NCI-H146 treated with DMSO at 0.1 percent for 48 hours (cell line): ENCODE measurements around the gene DOCK8.

Experiments used
- DNase-seq: peaks from one replicate; lab custom pipeline; 2025; ENCODE audit not compliant: unreplicated experiment; lab: John Stamatoyannopoulos, UW

DOCK8 gene

DNA sequence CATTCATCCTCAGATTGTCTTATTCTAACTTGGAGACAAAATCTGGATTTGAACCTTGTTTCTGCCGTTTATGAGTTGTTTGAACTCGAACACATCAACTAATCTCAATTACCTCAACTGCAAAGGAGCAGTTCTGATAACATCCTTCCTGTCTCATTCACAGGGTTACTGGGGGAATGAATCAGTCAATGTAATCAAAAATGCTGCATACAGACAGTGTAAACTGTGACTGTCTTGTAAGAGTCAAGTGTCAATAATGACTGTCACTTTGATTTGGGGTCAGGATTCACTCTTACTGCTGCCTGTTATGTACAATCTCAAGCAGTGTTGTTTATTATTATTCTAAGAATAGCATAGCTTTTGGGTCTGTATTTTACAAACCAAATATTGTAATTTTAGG is 273.8 kb downstream of the DOCK8 start:
- no peak for DNase-seq

DNA sequence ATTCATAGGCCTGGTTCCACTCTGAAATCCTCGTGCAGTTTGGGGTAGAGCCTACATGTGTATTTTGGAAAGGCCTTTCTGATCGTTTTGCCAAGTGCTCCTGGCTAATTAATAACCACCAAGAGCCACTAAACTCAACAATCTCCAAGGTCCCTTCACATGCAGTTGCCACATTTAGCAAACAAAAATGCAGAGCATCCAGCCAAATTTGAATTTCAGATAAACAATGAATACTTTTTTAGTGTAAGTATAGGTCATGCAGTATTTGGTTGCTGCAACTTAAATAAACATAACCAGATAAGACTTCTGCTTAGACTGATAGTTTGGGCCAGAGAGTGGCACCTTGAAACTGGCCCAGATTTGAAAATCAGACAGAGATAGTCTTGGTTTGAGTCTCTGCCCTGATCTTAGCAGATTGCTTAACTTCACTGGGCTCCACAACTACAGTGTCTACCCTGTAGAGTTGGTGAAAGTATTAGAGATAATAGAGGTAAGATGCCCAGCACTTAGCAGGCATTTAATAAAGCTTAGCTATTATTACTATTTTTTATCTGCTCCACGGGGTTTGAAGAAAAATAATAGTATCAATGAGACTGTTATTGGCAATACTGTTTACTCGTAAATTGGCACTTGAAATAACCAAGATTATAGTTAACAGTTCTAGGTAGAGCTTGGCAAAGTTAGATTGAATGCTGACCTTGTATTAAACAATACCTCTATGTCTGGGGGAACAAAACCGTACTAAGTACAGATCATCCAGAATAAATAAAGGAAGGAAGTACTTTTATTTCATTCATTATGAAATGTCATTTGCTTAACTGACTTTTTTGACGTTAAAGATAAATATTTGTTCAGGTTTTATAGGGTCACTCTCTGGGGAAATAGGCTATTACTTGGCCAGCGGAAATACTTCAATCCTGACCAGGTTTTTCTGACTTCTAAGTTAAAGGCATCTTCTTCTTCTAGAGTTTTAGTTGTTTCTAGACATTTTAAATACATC is 274.8 kb downstream of the DOCK8 start:
- DNase-seq, result no peak

DNA sequence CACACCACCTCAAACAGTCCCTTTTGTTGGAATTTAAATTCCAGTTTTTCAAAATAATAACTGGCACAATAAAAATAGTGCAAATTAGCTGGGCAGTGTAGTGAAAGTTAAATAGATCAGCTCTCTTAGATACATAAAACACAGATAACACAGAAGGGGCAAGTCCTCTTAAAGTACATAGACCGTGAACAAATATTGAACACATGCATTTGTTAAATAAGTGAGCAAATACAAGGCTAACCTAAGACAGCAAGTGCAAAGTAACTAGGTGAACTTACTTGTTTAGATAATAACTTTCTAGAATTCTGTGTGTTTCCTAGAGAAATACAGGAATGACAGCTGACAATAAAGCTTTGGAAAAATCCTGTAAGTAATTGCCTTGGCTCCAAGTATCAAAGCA is 280.1 kb downstream of the DOCK8 start:
- DNase-seq, result no peak

DNA sequence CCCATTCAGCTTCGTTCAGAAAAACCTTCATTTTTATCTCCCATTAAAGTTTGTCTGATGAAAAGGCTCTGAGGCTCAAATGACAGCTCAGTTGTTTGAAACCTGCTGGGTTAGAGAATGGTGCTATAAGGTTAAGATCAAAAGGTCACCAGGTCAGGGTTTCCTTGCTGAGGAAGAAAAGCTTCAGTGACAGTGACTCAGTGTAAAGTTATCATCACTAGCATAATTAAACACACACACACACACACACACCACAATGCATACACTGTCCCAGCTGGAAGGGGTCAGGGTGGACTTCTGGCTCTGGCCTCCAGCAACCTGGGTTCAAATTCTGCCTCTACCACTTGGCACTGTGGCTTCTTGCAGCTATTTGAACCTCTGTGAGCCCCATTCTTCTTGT is 281.1 kb downstream of the DOCK8 start:
- no peak for DNase-seq

DNA sequence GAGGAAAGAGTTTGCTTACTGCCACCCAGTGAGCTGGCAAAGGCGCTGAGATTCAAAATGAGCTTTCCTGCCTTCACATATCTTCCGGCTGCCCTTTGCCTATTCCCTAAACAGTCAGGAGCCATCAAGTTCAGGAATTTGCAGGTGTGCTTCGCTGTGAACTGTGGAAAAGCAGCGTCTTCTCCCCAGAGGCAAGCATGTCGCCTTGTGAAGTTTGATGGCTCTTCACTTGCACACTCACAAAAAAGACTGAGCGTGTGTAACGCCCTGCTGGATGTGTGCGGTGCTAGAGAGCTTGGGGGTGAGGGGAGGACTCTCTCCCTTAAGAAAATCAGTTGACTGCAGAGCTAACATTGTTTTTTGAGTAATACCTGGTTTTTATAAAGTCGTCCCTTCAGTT is 288.7 kb downstream of the DOCK8 start:
- no peak for DNase-seq

DNA sequence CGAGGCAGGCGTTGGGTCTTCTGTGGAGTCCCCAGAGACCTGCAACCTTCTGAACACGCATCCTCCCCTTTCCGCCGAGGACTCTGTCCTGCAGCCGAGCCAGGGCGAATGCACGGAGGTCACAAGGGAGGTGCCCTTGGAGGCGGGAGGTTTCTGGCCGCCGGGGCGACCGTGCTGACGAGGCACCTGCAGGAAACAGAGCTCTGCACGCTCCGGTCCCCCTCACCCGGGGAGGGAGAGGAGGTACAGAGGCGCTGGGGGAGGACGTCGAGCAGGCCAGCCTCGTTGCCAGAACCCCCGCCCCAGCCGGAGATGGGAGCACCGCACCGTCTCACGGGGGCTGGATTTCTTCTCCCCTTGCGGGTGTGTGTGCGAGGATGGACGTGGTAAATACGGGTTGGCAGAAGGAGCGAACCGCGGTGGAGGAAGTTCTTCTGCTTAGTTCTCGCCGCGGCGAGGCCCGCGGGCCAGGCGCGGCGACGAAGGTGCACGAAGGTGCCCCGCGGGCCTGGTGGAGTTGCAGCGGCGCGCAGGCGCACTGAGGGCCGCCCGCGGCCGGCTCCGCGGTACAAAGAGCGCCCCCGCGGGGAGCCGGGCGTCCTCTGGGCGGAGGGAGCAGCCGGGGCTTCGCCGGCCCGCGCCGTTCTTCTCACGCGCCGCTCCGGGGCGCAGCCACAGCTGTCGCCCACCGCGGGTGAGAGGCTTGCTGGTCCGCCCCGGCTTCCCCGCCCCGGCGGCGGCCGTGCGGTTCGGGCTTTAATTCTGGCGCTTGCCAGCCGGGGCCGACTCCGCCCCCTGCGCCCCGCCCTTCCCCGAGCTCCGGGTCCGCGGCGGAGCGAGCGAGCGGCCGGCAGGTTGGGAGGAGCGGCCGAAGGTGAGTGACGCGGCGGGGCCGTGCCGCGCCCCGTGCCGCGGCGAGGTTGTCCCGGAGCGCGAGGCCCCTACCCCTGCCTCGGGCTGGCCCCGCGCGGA is 289.5 kb downstream of the DOCK8 start, which contains the start of gene KANK1:
TSS of gene KANK1 (plus strand) at position 815 of the 972 bp plus-strand sequence.
- DNase-seq, result no peak

DNA sequence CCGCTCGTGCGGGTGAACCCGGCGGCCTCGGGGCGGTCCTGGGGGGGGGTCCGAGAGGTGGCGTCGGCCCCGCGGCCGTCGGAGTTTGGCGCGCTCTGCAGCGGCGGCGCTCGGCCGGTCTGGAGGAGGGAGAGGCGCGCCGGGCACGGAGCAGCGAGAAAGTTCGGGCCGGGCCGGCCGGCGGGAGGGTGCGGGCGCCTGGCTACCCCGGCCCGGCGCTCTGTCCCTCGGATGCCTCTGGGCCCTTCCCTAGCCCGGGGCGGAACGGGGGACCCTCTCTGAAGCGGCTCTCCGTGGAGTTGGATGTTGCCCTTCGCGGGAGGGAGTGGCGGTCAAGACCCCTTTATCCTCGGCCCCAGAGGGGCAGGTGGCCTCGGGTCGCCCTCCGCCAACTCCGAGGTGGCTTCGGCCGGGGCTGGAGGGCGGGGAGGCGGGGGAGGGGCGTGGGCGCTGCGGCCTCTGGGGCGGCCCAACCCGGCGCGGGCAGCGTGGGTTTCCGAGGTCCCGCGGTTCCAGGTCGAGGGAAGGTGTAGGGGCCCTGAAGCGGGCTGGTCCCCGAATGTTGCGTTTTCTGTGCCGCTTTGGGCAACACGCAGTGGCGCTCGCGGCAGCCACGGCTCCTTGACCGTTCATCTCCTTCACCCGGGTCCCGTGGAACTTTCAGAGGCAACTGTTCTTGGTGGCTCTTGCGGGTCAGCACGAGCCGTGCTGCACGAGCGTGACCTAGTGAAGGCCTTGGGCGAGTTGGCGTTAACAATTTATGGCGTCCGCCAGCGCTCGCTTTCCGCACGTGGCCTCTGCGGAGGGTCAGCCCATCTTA is 290.5 kb downstream of the DOCK8 start:
- DNase-seq, result no peak

DNA sequence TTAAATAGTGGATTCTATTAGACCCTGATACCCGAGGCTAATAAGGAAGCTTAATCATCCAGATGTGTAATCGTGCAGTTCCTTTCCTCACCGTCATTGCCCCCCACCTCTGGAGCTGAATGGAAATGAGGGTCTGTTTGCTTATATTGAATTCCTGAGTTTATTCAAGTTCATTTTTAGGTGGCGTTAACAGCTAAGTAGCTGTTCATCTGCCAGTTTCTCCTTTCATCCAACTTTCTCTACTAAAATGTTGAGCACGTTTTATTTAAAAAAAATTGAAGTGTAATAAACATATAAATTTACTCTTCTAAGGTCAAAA is 291.0 kb downstream of the DOCK8 start:
- DNase-seq, result no peak

DNA sequence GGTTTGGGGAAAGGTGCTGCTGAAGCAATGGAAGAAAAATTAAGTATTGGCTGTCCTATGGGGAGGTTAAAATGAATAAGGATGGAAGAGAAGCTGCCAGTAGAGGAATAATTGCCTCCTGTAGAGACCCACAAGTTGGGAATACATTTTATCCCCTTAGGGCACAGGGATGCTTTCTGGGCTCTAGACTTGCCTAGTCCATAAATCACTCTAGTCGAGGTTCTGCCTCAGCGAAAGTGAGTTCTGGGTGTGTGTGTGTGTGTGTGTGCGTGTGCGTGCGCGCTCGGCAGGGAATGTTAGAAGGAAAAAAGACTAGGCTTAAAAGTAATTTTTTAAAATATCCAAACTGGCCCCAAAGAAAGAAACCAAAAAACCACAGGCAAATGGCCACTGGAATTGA is 291.6 kb downstream of the DOCK8 start:
- no peak for DNase-seq

DNA sequence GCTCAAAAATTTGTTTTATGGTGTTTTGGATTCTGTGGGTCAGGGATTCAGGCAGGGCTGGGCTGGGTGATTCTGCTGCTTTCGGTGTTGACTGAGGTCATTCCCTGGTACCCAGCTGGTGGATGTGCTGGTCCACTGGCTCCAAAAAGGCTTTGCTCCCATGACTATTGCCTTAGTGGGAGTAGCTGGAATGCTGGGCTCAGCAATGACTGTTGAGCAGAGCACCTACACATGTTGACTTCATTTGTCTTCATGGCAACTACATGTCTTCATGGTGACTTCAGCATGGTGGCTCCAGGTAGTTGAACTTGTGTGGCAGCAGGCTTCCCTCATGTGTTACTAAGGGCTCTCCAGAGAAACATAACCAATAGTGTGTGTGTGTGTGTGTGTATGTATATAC is 297.2 kb downstream of the DOCK8 start:
- no peak for DNase-seq

DNA sequence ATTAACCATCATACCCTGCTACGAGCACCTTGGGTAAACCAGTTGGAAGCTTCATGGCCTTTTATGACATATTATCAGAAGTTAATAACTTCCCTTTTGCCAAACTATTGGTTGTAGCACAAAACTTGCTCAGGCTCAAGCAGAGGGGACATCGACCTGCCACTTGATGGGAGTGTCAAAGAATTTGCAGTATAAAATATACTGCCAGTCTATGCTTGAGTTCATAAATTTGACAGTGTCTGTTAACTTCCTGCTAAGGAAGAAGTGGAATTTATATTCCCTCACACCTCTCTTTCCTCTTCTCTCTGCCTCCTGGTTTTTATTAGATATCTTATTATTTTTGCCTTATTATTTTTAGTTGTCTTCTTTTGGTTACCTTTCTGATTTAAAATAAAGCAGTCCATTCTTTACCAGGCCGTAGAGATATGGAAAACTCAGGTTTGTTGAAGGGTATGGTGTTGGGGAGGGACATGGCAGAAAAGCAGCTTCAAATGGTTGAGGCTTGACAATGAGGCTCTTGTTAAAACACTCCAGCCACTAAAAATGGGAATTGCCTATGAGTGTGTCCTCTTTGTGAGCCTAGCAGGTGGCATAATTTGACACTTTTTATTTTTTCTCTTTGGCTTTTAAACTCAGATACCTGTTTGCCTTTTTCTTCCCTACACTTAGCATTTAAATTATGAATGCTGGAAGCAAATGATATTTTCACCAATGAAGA is 298.0 kb downstream of the DOCK8 start:
- no peak for DNase-seq
